HepG2 (cell line): ENCODE measurements around the gene IRF1. TPM values are rescaled to one million over a fixed set of nuclear protein-coding genes. Genes with fewer than 3 reads are reported as not detected.

Source experiments
- AKAP8 ChIP-seq: sonication (generic); formaldehyde crosslinking; IDR thresholded peaks from 2 replicates; pipeline ENCODE4 v1.5.1; 2020; ENCODE audit warnings: mild to moderate bottlenecking, missing genetic modification reagents
- CBX1 ChIP-seq: IDR thresholded peaks from one replicate; pipeline ENCODE4 v1.6.1; 2016; ENCODE audit warnings: antibody characterized with exemption, low read depth
- DPF2 ChIP-seq: sonication (generic); formaldehyde crosslinking; IDR thresholded peaks from 2 replicates; pipeline ENCODE4 v1.4.0; 2020; ENCODE audit warnings: mild to moderate bottlenecking, low read depth, missing genetic modification reagents, borderline replicate concordance
- HINFP ChIP-seq: sonication (generic); formaldehyde crosslinking; IDR thresholded peaks from 2 replicates; pipeline ENCODE4 v1.4.0; 2020; ENCODE audit warnings: low read depth, mild to moderate bottlenecking, missing genetic modification reagents
- KDM5B ChIP-seq: sonication (generic); formaldehyde crosslinking; IDR thresholded peaks from 2 replicates; pipeline ENCODE4 v1.4.0; 2020; ENCODE audit warnings: missing genetic modification reagents, mild to moderate bottlenecking, borderline replicate concordance
- MYC ChIP-seq: sonication (generic); formaldehyde crosslinking; IDR thresholded peaks from 2 replicates; pipeline ENCODE4 v1.9.0; 2021; ENCODE audit warnings: missing genetic modification reagents, borderline replicate concordance
- PPARG ChIP-seq: conservative IDR thresholded peaks from 2 replicates; pipeline ENCODE4 v1.6.1; 2016; ENCODE audit warnings: missing biosample characterization, missing genetic modification reagents
- PREB ChIP-seq: sonication (generic); formaldehyde crosslinking; IDR thresholded peaks from 2 replicates; pipeline ENCODE4 v1.4.0; 2020; ENCODE audit warnings: missing genetic modification reagents
- RCOR2 ChIP-seq: IDR thresholded peaks from 2 replicates; pipeline ENCODE4 v1.6.1; 2016; ENCODE audit warnings: missing biosample characterization, missing genetic modification reagents
- SAP130 ChIP-seq: IDR thresholded peaks from 2 replicates; pipeline ENCODE4 v1.6.1; 2016; ENCODE audit warnings: low read depth
- SRY ChIP-seq: sonication (generic); formaldehyde crosslinking; IDR thresholded peaks from 2 replicates; pipeline ENCODE4 v1.8.0; 2022; ENCODE audit warnings: mild to moderate bottlenecking, missing genetic modification reagents
- USF2 ChIP-seq, 2 experiments: sonication (generic) in 1 of 2; formaldehyde crosslinking in 1 of 2; IDR thresholded peaks; 2 replicates each; pipeline versions ENCODE4 v1.5.1 to v1.6.1; 2011 to 2020; ENCODE audit warnings: borderline replicate concordance in 1 of 2, low read depth in 1 of 2, low read length in 1 of 2, mild to moderate bottlenecking in 1 of 2, missing genetic modification reagents in 1 of 2, moderate library complexity in 1 of 2
- ZFP36L1 ChIP-seq: sonication (generic); formaldehyde crosslinking; IDR thresholded peaks from 2 replicates; pipeline ENCODE4 v1.8.0; 2022; ENCODE audit warnings: mild to moderate bottlenecking, missing genetic modification reagents, moderate library complexity
- ZHX1 ChIP-seq: sonication (generic); formaldehyde crosslinking; IDR thresholded peaks from 2 replicates; pipeline ENCODE4 v1.8.1; 2022; ENCODE audit warnings: low read depth, mild to moderate bottlenecking, missing genetic modification reagents
- ZNF335 ChIP-seq: sonication (generic); formaldehyde crosslinking; IDR thresholded peaks from 2 replicates; pipeline ENCODE4 v1.4.0; 2020; ENCODE audit warnings: missing genetic modification reagents
- ZNF34 ChIP-seq: sonication (generic); formaldehyde crosslinking; IDR thresholded peaks from 2 replicates; pipeline ENCODE4 v1.4.0; 2020; ENCODE audit warnings: mild to moderate bottlenecking, missing genetic modification reagents, borderline replicate concordance
- ZUFSP ChIP-seq: sonication (generic); formaldehyde crosslinking; IDR thresholded peaks from 2 replicates; pipeline ENCODE4 v1.9.0; 2021; ENCODE audit warnings: missing genetic modification reagents, mild to moderate bottlenecking, borderline replicate concordance
- ZZZ3 ChIP-seq: sonication (generic); formaldehyde crosslinking; IDR thresholded peaks from 2 replicates; pipeline ENCODE4 v1.4.0; 2020; ENCODE audit warnings: missing genetic modification reagents, mild to moderate bottlenecking, borderline replicate concordance
- polyA plus RNA-seq, 8 experiments: library from polyadenylated mRNA; depleted of rRNA in 3 of 8; stranded (reverse) in 7 of 8; unstranded in 1 of 8; fragments of >200 nt; fragmentation: Illumina TruSeq in 4 of 8; extraction: Trizol in 4 of 8; gene quantifications; 2 replicates each; pipeline versions ENCODE4 v1.2.1 to v1.2.3, GENCODE V29; 2011 to 2016; ENCODE audit warnings: low read depth in 4 of 8, missing spikeins in 1 of 8, mixed read lengths in 1 of 8; ENCODE audit not compliant: insufficient read depth in 1 of 8
- total RNA-seq, 5 experiments: library from RNA; depleted of rRNA; stranded (reverse); fragments of >200 nt; fragmentation: Illumina TruSeq; extraction: Trizol; gene quantifications; 2 replicates each; pipeline ENCODE4 v1.2.3, GENCODE V29; 2016; ENCODE audit warnings: low read depth in 1 of 5

The IRF1 gene
- total and polyA plus RNA-seq, 2 of the 13 experiments (the other 11 are each of a cell fraction or from before 2014, with no cell fraction given): 4.1 to 8.8 TPM

- TF ChIP-seq PREB (CRISPR knock-in tag) (no peak), DPF2 (CRISPR knock-in tag) (no peak), CBX1 (no peak), ZHX1 (no peak), HINFP (CRISPR knock-in tag) (no peak), MYC (peak; percentile 38; the same call in 1 of the 2 replicates), ZFP36L1 (peak; percentile 83), USF2 (IDR thresholded peaks at IDR 0.05; ENCODE audit: low read depth, low read length) (no peak), USF2 (CRISPR knock-in tag; IDR thresholded peaks at IDR 0.05; ENCODE audit: borderline replicate concordance) (peak; percentile 47; the same call in 1 of the 2 replicates), SAP130 (CRISPR knock-in tag) (peak; percentile 85), RCOR2 (CRISPR knock-in tag) (no peak), KDM5B (CRISPR knock-in tag) (peak; percentile 69; the same call in 1 of the 2 replicates), ZUFSP (CRISPR knock-in tag) (no peak), SRY (CRISPR knock-in tag) (peak; percentile 57), ZZZ3 (CRISPR knock-in tag) (0 out of 2 replicates have a peak, but pooled peaks have one; percentile 19), PPARG (0 out of 2 replicates have a peak, but pooled peaks have one; percentile 17), ZNF335 (CRISPR knock-in tag) (no peak), AKAP8 (no peak; the same call in 1 of the 2 replicates), ZNF34 (CRISPR knock-in tag) (no peak)
Measured at GRCh38 chr5:132490484-132491367, at the start of gene IRF1 (continued).
